PC-3 (cell line): ENCODE data around the gene FYN. TPM values are rescaled to one million over a fixed set of nuclear protein-coding genes. Genes with fewer than 3 reads are reported as not detected.

Experiments
- ATAC-seq: fragments of 200-7000 bp; cut with Tn5 transposase; 2 replicates; pipeline ENCODE4 v1.9.1; 2020; ENCODE audit warnings: mild to moderate bottlenecking, moderate library complexity
- BruUV-seq: library from RNA; stranded (reverse); fragments of 400-500 nt; replicated peaks from 2 replicates; lab custom pipeline; 2021; lab: Mats Ljungman, UMichigan
- CTCF ChIA-PET: fragments of 300-600 bp; sonication (Branson Sonifier 250); formaldehyde crosslinking; loops from one replicate; lab custom pipeline; 2022; ENCODE audit warnings: antibody characterized with exemption; lab: Charles Lee
- POLR2A ChIA-PET: fragments of 300-600 bp; sonication (Branson Sonifier 250); formaldehyde crosslinking; loops from one replicate; lab custom pipeline; 2022; ENCODE audit warnings: antibody characterized with exemption; ENCODE audit not compliant: unreplicated experiment; lab: Charles Lee
- DNase-seq: peaks from one replicate; pipeline ENCODE4 v3.0.0-alpha.2; 2015
- H2AFZ ChIP-seq: fragments of 300-600 bp; sonication (generic); 2 replicates; pipeline ENCODE4 v1.6.0; 2016; ENCODE audit warnings: antibody characterized with exemption, low read length
- H3F3A ChIP-seq: fragments of 300-600 bp; sonication (generic); one replicate; pipeline ENCODE4 v1.6.0; 2017; ENCODE audit warnings: antibody characterized with exemption, low read length, control low read depth, mild to moderate bottlenecking; ENCODE audit not compliant: unreplicated experiment
- H3K27ac ChIP-seq: fragments of 300-600 bp; sonication (generic); 2 replicates; pipeline ENCODE4 v1.5.1; 2016; ENCODE audit warnings: mild to moderate bottlenecking, low read length
- H3K27me3 ChIP-seq: fragments of 300-600 bp; sonication (generic); 2 replicates; pipeline ENCODE4 v1.6.1; 2016; ENCODE audit warnings: low read length, mixed read lengths
- H3K36me3 ChIP-seq: fragments of 300-600 bp; sonication (generic); 2 replicates; pipeline ENCODE4 v1.6.1; 2016; ENCODE audit warnings: low read depth, mixed run types, low read length, mixed read lengths
- H3K4me1 ChIP-seq: fragments of 300-600 bp; sonication (generic); 2 replicates; pipeline ENCODE4 v1.5.1; 2016; ENCODE audit warnings: low read length; ENCODE audit not compliant: insufficient read depth
- H3K4me2 ChIP-seq: fragments of 300-600 bp; sonication (generic); 2 replicates; pipeline ENCODE4 v1.6.0; 2016; ENCODE audit warnings: low read length
- H3K4me3 ChIP-seq: fragments of 300-600 bp; sonication (generic); 2 replicates; pipeline ENCODE4 v1.5.1; 2016; ENCODE audit warnings: mild to moderate bottlenecking, low read length, mixed read lengths
- H3K79me2 ChIP-seq: fragments of 300-600 bp; sonication (generic); 2 replicates; pipeline ENCODE4 v1.6.1; 2017; ENCODE audit warnings: low read length, mixed read lengths
- H3K9ac ChIP-seq: fragments of 300-600 bp; sonication (generic); 2 replicates; pipeline ENCODE4 v1.6.0; 2016; ENCODE audit warnings: mild to moderate bottlenecking, low read length
- H3K9me2 ChIP-seq: fragments of 300-600 bp; sonication (generic); replicated peaks from 2 replicates; pipeline ENCODE4 v1.6.1; 2016; ENCODE audit warnings: mixed run types, low read length, mixed read lengths
- H3K9me3 ChIP-seq: fragments of 300-600 bp; sonication (generic); 2 replicates; pipeline ENCODE4 v1.6.1; 2016; ENCODE audit warnings: low read length, mixed read lengths
- H4K20me1 ChIP-seq: fragments of 300-600 bp; sonication (generic); 2 replicates; pipeline ENCODE4 v1.6.1; 2016; ENCODE audit warnings: low read length, mixed read lengths
- EZH2 ChIP-seq: fragments of 300-600 bp; sonication (generic); IDR thresholded peaks from one replicate; pipeline ENCODE4 v1.6.1; 2017; ENCODE audit warnings: antibody characterized with exemption, mild to moderate bottlenecking, low read length; ENCODE audit not compliant: unreplicated experiment
- EZH2phosphoT487 ChIP-seq: fragments of 300-600 bp; sonication (generic); IDR thresholded peaks from 2 replicates; pipeline ENCODE4 v1.6.1; 2018; ENCODE audit warnings: mild to moderate bottlenecking, antibody characterized with exemption, low read length, borderline replicate concordance
- intact Hi-C: fragments of 100-400 bp; cut with micrococcal nuclease; formaldehyde crosslinking; loops from 2 replicates; pipeline ENCODE4 v1.9.0; 2023
- total RNA-seq: library from RNA; depleted of rRNA; stranded (reverse); fragments of >200 nt; gene quantifications from 2 replicates; pipeline ENCODE4 v1.2.3, GENCODE V29; 2014
- TF ChIP-seq, protein P1 (sequence below): fragments of 300-600 bp; sonication (generic); conservative IDR thresholded peaks from 2 replicates; pipeline ENCODE4 v1.5.1; 2017; ENCODE audit warnings: antibody characterized with exemption, low read depth, mild to moderate bottlenecking, low read length

Gene FYN
- total RNA-seq, 1 experiment from 2014 or later, result 27.6 TPM

DNA sequence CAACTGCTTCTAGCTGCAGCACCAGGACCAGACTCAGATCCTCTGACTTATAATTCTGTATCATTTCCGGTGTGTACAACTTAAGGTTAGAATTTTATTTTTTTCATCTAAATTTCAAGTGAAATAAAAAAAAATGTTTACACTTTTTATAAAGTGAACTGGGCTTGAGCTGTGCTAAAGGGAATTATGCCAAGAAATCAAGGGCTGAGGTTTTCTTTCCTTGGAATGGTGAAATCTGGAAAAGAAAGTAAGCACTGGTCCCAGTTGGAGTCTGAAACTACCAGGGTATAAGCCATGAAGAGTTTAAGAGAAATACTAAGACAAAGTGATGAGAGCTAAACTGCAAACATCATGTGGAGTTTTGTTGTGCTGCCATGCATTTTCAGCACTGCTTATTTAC, 21.7 kb upstream of the FYN start:
- no peak overlapping the region for H2AFZ ChIP-seq
- H3F3A ChIP-seq, result no peaks in the 10 kb centered on the region
- H3K4me2 ChIP-seq, result no peak overlapping the region
- DNase-seq (no peak), ATAC-seq (no peak)
- POLR2A ChIA-PET, result no interaction called here
- H3K27ac ChIP-seq, result no peak overlapping the region
- H3K79me2 ChIP-seq, result no peaks in the 10 kb centered on the region
- H4K20me1 ChIP-seq, result no peaks in the 10 kb centered on the region
- intact Hi-C loops, result no loop called here
- no TSS peak for BruUV-seq
- no peaks in the 10 kb centered on the region for H3K27me3 ChIP-seq
- no peaks in the 10 kb centered on the region for H3K36me3 ChIP-seq
- no peak overlapping the region for H3K9ac ChIP-seq
- H3K9me2 ChIP-seq, result no peaks in the 10 kb centered on the region
- H3K4me3 ChIP-seq, result no peak overlapping the region
- CTCF ChIA-PET, result no interaction called here
- H3K9me3 ChIP-seq, result no peaks in the 10 kb centered on the region
- H3K4me1 ChIP-seq, result peaks cover 8% of the 10 kb centered on the region; the same call in 1 of the 2 replicates
- TF ChIP-seq EZH2 (no peak), EZH2phosphoT487 (no peak)
- TF ChIP-seq, protein P1, sequence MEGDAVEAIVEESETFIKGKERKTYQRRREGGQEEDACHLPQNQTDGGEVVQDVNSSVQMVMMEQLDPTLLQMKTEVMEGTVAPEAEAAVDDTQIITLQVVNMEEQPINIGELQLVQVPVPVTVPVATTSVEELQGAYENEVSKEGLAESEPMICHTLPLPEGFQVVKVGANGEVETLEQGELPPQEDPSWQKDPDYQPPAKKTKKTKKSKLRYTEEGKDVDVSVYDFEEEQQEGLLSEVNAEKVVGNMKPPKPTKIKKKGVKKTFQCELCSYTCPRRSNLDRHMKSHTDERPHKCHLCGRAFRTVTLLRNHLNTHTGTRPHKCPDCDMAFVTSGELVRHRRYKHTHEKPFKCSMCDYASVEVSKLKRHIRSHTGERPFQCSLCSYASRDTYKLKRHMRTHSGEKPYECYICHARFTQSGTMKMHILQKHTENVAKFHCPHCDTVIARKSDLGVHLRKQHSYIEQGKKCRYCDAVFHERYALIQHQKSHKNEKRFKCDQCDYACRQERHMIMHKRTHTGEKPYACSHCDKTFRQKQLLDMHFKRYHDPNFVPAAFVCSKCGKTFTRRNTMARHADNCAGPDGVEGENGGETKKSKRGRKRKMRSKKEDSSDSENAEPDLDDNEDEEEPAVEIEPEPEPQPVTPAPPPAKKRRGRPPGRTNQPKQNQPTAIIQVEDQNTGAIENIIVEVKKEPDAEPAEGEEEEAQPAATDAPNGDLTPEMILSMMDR, result no peak

DNA sequence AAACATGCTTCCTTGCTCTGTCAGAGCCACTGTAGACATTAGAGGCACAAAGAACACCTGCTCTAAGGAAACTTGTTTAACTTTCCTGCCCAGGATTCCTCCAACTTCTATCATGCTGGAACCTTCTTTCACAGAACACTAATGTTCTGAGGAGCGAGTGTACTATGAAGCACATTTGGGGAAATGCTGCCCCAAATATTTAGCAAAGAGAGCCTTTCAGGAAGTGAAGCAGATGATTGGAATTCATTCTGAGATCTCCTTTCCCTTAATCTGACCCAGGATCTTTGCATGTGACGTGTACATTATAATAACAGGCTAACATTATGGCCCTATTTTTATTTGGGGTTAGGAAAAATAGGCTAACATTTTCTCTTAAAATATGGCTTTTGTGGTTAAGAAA, 21.0 kb upstream of the FYN start:
- CTCF ChIA-PET, result no interaction called here
- TF ChIP-seq, protein P1, result no peak
- TF ChIP-seq EZH2phosphoT487 (no peak), EZH2 (no peak)

DNA sequence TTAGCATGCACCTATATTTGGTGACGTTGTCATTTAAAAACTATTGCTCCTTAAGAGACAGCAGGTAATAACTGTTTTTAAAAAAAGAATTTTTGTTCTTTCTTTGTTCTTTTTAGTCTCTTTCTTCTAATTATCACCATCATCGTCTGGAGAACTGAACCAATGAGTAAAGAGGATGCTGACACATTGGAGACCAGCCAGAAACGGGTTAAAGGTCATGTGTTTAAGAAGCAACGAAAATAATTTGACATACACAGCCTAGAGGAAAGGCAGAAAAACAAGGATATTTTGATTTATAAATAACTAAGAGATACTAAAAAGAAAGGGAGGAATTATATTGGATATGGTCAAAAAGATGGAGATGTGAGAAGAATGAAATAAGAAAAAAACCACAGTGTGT, 19.2 kb upstream of the FYN start:
- intact Hi-C loops, result no loop called here
- CTCF ChIA-PET, result no interaction called here
- TF ChIP-seq EZH2phosphoT487 (no peak), EZH2 (no peak)
- TF ChIP-seq, protein P1, result no peak

More for the DNA sequence above, 21.0 kb upstream of the FYN start:
- Histone ChIP-seq H3F3A (no peaks in the 10 kb centered on the region), H3K9me2 (no peaks in the 10 kb centered on the region), H3K36me3 (no peaks in the 10 kb centered on the region), H2AFZ (peak overlapping the region; percentile 39; the same call in 1 of the 2 replicates), H3K9me3 (no peaks in the 10 kb centered on the region), H3K4me2 (no peak overlapping the region), H3K4me3 (no peak overlapping the region), H3K9ac (no peak overlapping the region), H4K20me1 (no peaks in the 10 kb centered on the region), H3K27ac (no peak overlapping the region), H3K79me2 (no peaks in the 10 kb centered on the region), H3K27me3 (no peaks in the 10 kb centered on the region), H3K4me1 (peaks cover 8% of the 10 kb centered on the region; the same call in 1 of the 2 replicates)
- ATAC-seq, result no peak
- intact Hi-C loops, result no loop called here
- peak; percentile 57 for DNase-seq
- POLR2A ChIA-PET, result no interaction called here
- no TSS peak for BruUV-seq

More for the DNA sequence above, 19.2 kb upstream of the FYN start:
- H3K27ac ChIP-seq, result no peak overlapping the region
- no peak for ATAC-seq
- H3K9ac ChIP-seq, result no peak overlapping the region
- peaks cover 8% of the 10 kb centered on the region; the same call in 1 of the 2 replicates for H3K4me1 ChIP-seq
- POLR2A ChIA-PET, result no interaction called here
- no peaks in the 10 kb centered on the region for H3K9me2 ChIP-seq
- no peaks in the 10 kb centered on the region for H3F3A ChIP-seq
- no peaks in the 10 kb centered on the region for H3K36me3 ChIP-seq
- no peaks in the 10 kb centered on the region for H3K79me2 ChIP-seq
- H3K4me2 ChIP-seq, result no peak overlapping the region
- no peaks in the 10 kb centered on the region for H3K27me3 ChIP-seq
- no peak for DNase-seq
- H3K4me3 ChIP-seq, result no peak overlapping the region
- no TSS peak for BruUV-seq
- no peak overlapping the region for H2AFZ ChIP-seq
- H4K20me1 ChIP-seq, result no peaks in the 10 kb centered on the region
- H3K9me3 ChIP-seq, result no peaks in the 10 kb centered on the region
